C4-2B (cell line): ENCODE measurements around the gene HACL1.

Experiments
- CTCF ChIP-seq: fragments of 450-650 bp; conservative IDR thresholded peaks from 2 replicates; pipeline ENCODE4 v1.5.1; 2017; ENCODE audit warnings: mild to moderate bottlenecking
- ZFX ChIP-seq: fragments of 450-650 bp; IDR thresholded peaks from 2 replicates; pipeline ENCODE4 v1.6.1; 2017

GRCh38 chr3:15591242-15591641, 10.1 kb downstream of the HACL1 start:
- TF ChIP-seq CTCF = no peak
- no peak for TF ChIP-seq ZFX
